AG04450 (cell line): ENCODE data around the gene KLHL30. TPM values are rescaled to one million over a fixed set of nuclear protein-coding genes. Genes with fewer than 3 reads are reported as not detected.

Source experiments
- CTCF ChIA-PET: fragments of 300-600, 350-600 bp; formaldehyde crosslinking; extraction: SDS; loops from one replicate; lab custom pipeline; 2022; ENCODE audit warnings: antibody characterized with exemption, inconsistent platforms; lab: Charles Lee
- POLR2A ChIA-PET: fragments of 350-600 bp; formaldehyde crosslinking; extraction: SDS; loops from one replicate; lab custom pipeline; 2021; ENCODE audit warnings: antibody characterized with exemption, inconsistent platforms; lab: Yijun Ruan, JAX
- DNase-seq: peaks from one replicate; pipeline ENCODE4 v3.0.0-alpha.2; 2011; ENCODE audit warnings: low read depth, low spot score
- H3K27ac ChIP-seq: one replicate; pipeline ENCODE4 v1.5.1; 2012; ENCODE audit warnings: low read depth, low read length, control low read depth
- H3K27me3 ChIP-seq: one replicate; pipeline ENCODE4 v1.6.0; 2012; ENCODE audit warnings: low read length; ENCODE audit not compliant: control insufficient read depth, insufficient read depth
- H3K4me3 ChIP-seq: 2 replicates; pipeline ENCODE4 v1.5.1; 2011; ENCODE audit warnings: mild to moderate bottlenecking, low read depth, low read length, control low read depth
- H3K9me3 ChIP-seq: 2 replicates; pipeline ENCODE4 v1.5.1; 2012; ENCODE audit warnings: low read length; ENCODE audit not compliant: control insufficient read depth, insufficient read depth
- polyA minus RNA-seq: library from RNA; depleted of rRNA, polyadenylated mRNA; stranded (reverse); fragments of >200 nt; gene quantifications from 2 replicates; pipeline ENCODE4 v1.2.3, GENCODE V29; 2011; rRNA and poly(A)+ RNA removed
- polyA plus RNA-seq: library from polyadenylated mRNA; depleted of rRNA; stranded (reverse); fragments of >200 nt; gene quantifications from 2 replicates; pipeline ENCODE4 v1.2.3, GENCODE V29; 2011; rRNA removed
- TF ChIP-seq, protein P1 (sequence below): IDR thresholded peaks from 2 replicates; pipeline ENCODE4 v1.5.1; 2011; ENCODE audit warnings: low read depth, low read length, control low read depth, inconsistent platforms

The KLHL30 gene, protein sequence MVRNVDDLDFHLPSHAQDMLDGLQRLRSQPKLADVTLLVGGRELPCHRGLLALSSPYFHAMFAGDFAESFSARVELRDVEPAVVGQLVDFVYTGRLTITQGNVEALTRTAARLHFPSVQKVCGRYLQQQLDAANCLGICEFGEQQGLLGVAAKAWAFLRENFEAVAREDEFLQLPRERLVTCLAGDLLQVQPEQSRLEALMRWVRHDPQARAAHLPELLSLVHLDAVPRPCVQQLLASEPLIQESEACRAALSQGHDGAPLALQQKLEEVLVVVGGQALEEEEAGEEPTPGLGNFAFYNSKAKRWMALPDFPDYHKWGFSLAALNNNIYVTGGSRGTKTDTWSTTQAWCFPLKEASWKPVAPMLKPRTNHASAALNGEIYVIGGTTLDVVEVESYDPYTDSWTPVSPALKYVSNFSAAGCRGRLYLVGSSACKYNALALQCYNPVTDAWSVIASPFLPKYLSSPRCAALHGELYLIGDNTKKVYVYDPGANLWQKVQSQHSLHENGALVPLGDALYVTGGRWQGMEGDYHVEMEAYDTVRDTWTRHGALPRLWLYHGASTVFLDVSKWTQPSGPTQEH
- polyA plus RNA-seq = not detected in 2 replicates
- polyA minus RNA-seq = not detected in 2 replicates

DNA sequence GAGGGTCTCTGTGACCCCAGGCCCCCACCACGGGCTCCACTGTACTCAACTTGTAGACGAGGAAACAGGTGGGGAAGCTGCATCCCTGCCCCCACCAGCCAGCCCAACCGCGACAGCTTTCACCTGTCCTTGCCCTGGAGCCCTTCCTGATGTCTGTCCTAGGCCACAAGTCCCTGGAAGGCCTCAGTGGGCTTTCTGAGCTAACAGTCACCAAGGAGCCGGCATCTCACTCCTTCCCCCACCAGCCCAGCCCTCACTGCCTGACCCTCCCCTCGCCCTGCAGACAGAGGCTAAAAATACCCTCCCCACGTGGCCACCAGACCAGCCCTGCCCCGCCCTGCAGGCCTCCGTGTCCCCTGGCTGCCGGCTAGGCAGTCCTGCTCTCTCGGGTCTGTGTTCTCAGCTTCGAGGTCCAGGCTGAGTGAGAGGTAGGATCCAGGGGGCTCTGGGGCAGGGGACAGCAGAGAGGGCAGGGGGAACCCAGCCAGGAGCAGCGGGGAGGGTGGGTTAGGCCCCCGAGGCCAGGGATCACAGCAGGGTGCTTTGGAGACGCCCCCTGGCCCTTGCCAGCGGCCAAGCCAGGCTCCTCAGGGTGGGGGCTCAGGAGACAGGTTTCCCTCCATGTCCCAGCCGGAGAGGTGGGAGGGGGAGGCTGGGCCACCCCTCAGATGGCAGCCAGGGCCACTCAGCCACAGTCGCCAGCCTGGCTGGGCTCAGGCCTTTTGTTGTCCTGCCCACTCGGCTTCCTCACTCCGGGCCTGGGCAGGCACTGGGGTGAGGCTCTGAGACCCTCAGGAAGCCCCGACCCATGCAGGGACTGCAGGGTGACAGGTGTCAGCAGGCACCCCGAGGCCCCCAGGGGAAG lies at the start of gene KLHL30:
Gene KLHL30, plus strand, starts transcription at position 338 of the 865 bp plus-strand sequence. CDS start 2,087 bp downstream, outside the sequence.
- H3K9me3 ChIP-seq = no peaks in the 10 kb centered on the region; the same call in 1 of the 2 replicates
- H3K27ac ChIP-seq = no peak within 1 kb of the TSS
- ChIA-PET CTCF (interaction anchor here (0.5 kb wide), 1 partner anchor 204 kb away, joined by 3 read pairs; no protein-coding TSS in a partner anchor), POLR2A (interaction anchor here (0.7 kb wide), 1 partner anchor 330 kb away, joined by 6 read pairs; no protein-coding TSS in a partner anchor)
- DNase-seq = no peak
- H3K27me3 ChIP-seq = no peaks in the 10 kb centered on the region
- TF ChIP-seq, protein P1, sequence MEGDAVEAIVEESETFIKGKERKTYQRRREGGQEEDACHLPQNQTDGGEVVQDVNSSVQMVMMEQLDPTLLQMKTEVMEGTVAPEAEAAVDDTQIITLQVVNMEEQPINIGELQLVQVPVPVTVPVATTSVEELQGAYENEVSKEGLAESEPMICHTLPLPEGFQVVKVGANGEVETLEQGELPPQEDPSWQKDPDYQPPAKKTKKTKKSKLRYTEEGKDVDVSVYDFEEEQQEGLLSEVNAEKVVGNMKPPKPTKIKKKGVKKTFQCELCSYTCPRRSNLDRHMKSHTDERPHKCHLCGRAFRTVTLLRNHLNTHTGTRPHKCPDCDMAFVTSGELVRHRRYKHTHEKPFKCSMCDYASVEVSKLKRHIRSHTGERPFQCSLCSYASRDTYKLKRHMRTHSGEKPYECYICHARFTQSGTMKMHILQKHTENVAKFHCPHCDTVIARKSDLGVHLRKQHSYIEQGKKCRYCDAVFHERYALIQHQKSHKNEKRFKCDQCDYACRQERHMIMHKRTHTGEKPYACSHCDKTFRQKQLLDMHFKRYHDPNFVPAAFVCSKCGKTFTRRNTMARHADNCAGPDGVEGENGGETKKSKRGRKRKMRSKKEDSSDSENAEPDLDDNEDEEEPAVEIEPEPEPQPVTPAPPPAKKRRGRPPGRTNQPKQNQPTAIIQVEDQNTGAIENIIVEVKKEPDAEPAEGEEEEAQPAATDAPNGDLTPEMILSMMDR = no peak
- no peak within 1 kb of the TSS for H3K4me3 ChIP-seq

DNA sequence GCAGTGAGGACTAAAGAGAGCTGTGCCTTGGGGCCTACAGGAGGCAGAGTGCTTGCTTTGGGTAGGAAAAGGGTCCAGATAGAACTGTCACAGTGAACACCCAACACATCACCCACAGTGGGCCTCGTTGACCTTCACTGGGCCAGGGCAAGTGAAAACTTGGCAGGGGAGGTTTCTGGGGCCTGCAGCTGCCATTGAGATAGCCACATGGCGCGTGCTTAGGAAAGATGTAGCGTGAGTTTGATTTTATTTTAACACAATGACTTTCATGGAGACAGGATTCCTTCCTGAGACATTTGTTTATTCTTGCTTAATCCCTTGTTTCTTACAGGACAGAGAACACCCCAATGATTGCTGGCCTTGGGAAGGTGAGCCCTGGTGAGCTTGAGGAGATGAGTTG lies 47.6 kb upstream of the KLHL30 start:
- no peak for DNase-seq
- ChIA-PET POLR2A (no interaction called here), CTCF (no interaction called here)
- Histone ChIP-seq H3K9me3 (no peaks in the 10 kb centered on the region), H3K4me3 (no peak overlapping the region), H3K27me3 (no peaks in the 10 kb centered on the region), H3K27ac (no peak overlapping the region)
- TF ChIP-seq, protein P1 = no peak

DNA sequence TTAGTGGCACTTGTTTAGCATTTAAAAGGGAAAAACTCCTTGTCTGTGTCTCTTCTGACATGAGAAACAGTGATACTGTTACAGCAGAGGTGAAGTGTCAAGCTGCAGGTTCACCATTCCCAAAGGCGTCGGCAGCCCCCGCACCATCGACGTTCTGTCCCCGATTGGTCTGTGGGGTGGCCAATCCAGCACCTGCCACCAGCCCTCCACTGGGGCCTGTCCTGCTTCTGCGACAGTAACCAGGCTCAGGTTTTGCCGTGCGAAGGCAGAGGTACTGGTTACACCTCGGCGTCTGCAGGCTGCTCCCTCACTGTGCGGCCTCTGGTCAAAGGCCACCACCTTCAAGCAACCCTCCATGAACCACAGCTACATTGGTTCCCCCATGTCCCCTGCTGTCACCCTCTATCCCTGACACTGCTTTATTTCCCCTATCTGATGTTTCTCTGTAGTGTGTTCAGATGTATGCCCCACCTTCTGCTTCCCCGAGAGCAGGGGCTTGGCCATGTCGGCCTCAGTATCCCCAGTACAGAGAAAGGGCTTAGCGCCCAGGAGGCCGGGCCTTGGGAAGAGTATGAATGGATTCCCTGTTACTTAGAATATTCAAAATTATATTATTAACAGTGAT lies 46.9 kb upstream of the KLHL30 start:
- ChIA-PET CTCF (no interaction called here), POLR2A (no interaction called here)
- Histone ChIP-seq H3K27ac (no peak overlapping the region), H3K27me3 (no peaks in the 10 kb centered on the region), H3K4me3 (no peak overlapping the region), H3K9me3 (no peaks in the 10 kb centered on the region)
- TF ChIP-seq, protein P1 = no peak
- DNase-seq = no peak

DNA sequence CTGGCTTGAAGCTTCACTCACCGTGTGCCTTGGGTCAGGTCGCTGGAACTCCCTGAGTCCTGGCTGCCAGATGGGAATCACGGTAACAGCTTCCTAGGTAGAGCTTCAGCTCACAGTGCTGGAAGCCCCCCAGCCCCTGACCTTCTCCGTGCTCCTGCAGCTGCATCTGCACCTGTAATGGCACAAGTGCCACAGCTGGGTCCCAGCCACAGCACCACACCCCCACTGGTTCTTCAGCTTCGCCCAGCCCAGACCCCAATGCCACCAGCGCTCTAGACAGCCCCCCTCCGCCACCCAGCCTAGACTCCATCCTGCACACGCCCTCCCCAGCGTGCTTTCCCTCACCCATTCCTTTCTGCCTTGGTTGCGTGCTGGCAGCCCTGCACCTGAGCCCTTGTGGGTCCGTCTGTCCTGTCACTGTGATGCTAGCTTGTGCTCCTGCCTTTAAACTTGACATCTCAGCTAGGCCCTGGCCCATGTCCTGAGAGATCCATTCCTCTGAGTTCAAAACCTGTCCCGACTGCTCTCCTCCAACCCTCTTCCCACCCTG lies 45.9 kb upstream of the KLHL30 start:
- TF ChIP-seq, protein P1 = no peak
- ChIA-PET CTCF (no interaction called here), POLR2A (no interaction called here)
- no peaks in the 10 kb centered on the region for H3K9me3 ChIP-seq
- no peaks in the 10 kb centered on the region for H3K27me3 ChIP-seq
- no peak overlapping the region for H3K27ac ChIP-seq
- H3K4me3 ChIP-seq = no peak overlapping the region
- no peak for DNase-seq
